IMR-90 (cell line): ENCODE results near the gene SERBP1. TPM values are rescaled to one million over a fixed set of nuclear protein-coding genes. Genes with fewer than 3 reads are reported as not detected.

Experiments used
- ATAC-seq: fragments of 200-7000 bp; cut with Tn5 transposase; 2 replicates; pipeline ENCODE4 v1.9.1; 2020; ENCODE audit warnings: low read depth, mild to moderate bottlenecking, moderate library complexity
- BruUV-seq: library from RNA; stranded (reverse); fragments of 400-500 nt; replicated peaks from 2 replicates; lab custom pipeline; 2021; lab: Mats Ljungman, UMichigan
- CTCF ChIA-PET: fragments of 300-600 bp; formaldehyde crosslinking; extraction: SDS; loops from one replicate; lab custom pipeline; 2021; ENCODE audit warnings: antibody characterized with exemption; lab: Yijun Ruan, JAX
- POLR2A ChIA-PET: fragments of 300-600 bp; sonication (Branson Sonifier 250); formaldehyde crosslinking; loops from one replicate; lab custom pipeline; 2022; ENCODE audit warnings: antibody characterized with exemption; ENCODE audit not compliant: unreplicated experiment; lab: Charles Lee
- DNase-seq: peaks from one replicate; pipeline ENCODE4 v3.0.0; 2013
- H2AFZ ChIP-seq: replicated peaks from 2 replicates; pipeline ENCODE3; 2013; ENCODE audit warnings: low read length, mild to moderate bottlenecking; ENCODE audit not compliant: poor library complexity
- H2AK5ac ChIP-seq: 2 replicates; pipeline ENCODE4 v1.6.1; 2013; ENCODE audit warnings: low read depth, low read length, inconsistent platforms
- H2AK9ac ChIP-seq: replicated peaks from 2 replicates; pipeline ENCODE3; 2013; ENCODE audit warnings: mild to moderate bottlenecking, low read depth, low read length, moderate library complexity; ENCODE audit not compliant: poor library complexity
- H2BK120ac ChIP-seq: 2 replicates; pipeline ENCODE4 v1.6.1; 2013; ENCODE audit warnings: low read depth, low read length, inconsistent platforms
- H2BK15ac ChIP-seq: 3 replicates; pipeline ENCODE4 v1.6.1; 2013; ENCODE audit warnings: low read depth, low read length, inconsistent platforms
- H2BK20ac ChIP-seq: 2 replicates; pipeline ENCODE4 v1.6.1; 2013; ENCODE audit warnings: low read depth, mild to moderate bottlenecking, inconsistent platforms, low read length, moderate library complexity
- H2BK5ac ChIP-seq: 2 replicates; pipeline ENCODE4 v1.6.1; 2013; ENCODE audit warnings: mild to moderate bottlenecking, low read depth, low read length, inconsistent platforms; ENCODE audit not compliant: poor library complexity, severe bottlenecking
- H3K14ac ChIP-seq: replicated peaks from 2 replicates; pipeline ENCODE4 v1.6.1; 2013; ENCODE audit warnings: low read depth, low read length, inconsistent platforms
- H3K18ac ChIP-seq: 2 replicates; pipeline ENCODE4 v1.6.1; 2013; ENCODE audit warnings: low read depth, low read length, control low read depth
- H3K23ac ChIP-seq: 2 replicates; pipeline ENCODE4 v1.6.1; 2013; ENCODE audit warnings: low read depth, low read length, inconsistent platforms
- H3K27ac ChIP-seq: 2 replicates; pipeline ENCODE4 v1.5.1; 2013; ENCODE audit warnings: mild to moderate bottlenecking, control low read depth, low read length; ENCODE audit not compliant: insufficient read depth
- H3K27me3 ChIP-seq: 2 replicates; pipeline ENCODE4 v1.6.1; 2013; ENCODE audit warnings: low read length; ENCODE audit not compliant: control insufficient read depth, insufficient read depth
- H3K36me3 ChIP-seq: 2 replicates; pipeline ENCODE4 v1.6.1; 2013; ENCODE audit warnings: low read length, mixed read lengths; ENCODE audit not compliant: control insufficient read depth, insufficient read depth
- H3K4ac ChIP-seq: 2 replicates; pipeline ENCODE4 v1.6.1; 2013; ENCODE audit warnings: low read depth, low read length, inconsistent platforms
- H3K4me1 ChIP-seq: 2 replicates; pipeline ENCODE4 v1.6.1; 2013; ENCODE audit warnings: low read length, mixed read lengths; ENCODE audit not compliant: control insufficient read depth, insufficient read depth
- H3K4me2 ChIP-seq: 2 replicates; pipeline ENCODE4 v1.6.1; 2013; ENCODE audit warnings: low read depth, mild to moderate bottlenecking, control low read depth, low read length, moderate library complexity
- H3K4me3 ChIP-seq: 2 replicates; pipeline ENCODE4 v1.5.1; 2013; ENCODE audit warnings: low read depth, mild to moderate bottlenecking, control low read depth, low read length, moderate library complexity; ENCODE audit not compliant: insufficient read depth
- H3K56ac ChIP-seq: 2 replicates; pipeline ENCODE4 v1.6.1; 2013; ENCODE audit warnings: low read length, inconsistent platforms; ENCODE audit not compliant: insufficient read depth; ENCODE audit errors: extremely low read depth
- H3K79me1 ChIP-seq, 2 experiments: 2 replicates each; pipeline ENCODE4 v1.6.1; 2013; ENCODE audit warnings: low read length in 2 of 2, inconsistent platforms in 1 of 2, low read depth in 1 of 2
- H3K9ac ChIP-seq: 2 replicates; pipeline ENCODE4 v1.6.1; 2013; ENCODE audit warnings: low read depth, low read length, control low read depth
- H3K9me1 ChIP-seq: 2 replicates; pipeline ENCODE4 v1.6.1; 2013; ENCODE audit warnings: low read length, inconsistent platforms; ENCODE audit not compliant: insufficient read depth
- H3K9me3 ChIP-seq: 2 replicates; pipeline ENCODE4 v1.6.1; 2013; ENCODE audit warnings: low read length; ENCODE audit not compliant: control insufficient read depth, insufficient read depth
- H4K20me1 ChIP-seq: 2 replicates; pipeline ENCODE4 v1.6.1; 2013; ENCODE audit warnings: low read length, inconsistent platforms; ENCODE audit not compliant: insufficient read depth
- H4K5ac ChIP-seq: 2 replicates; pipeline ENCODE4 v1.6.1; 2013; ENCODE audit warnings: mild to moderate bottlenecking, low read depth, low read length, control low read depth
- H4K8ac ChIP-seq, 2 experiments: 2 replicates each; pipeline ENCODE4 v1.6.1; 2013; ENCODE audit warnings: low read depth in 2 of 2, low read length in 2 of 2, control low read depth in 1 of 2, inconsistent platforms in 1 of 2
- H4K91ac ChIP-seq: 2 replicates; pipeline ENCODE4 v1.6.1; 2013; ENCODE audit warnings: low read depth, low read length, inconsistent platforms; ENCODE audit not compliant: insufficient read depth
- BHLHE40 ChIP-seq: fragments of 150-350 bp; IDR thresholded peaks from 2 replicates; pipeline ENCODE4 v1.6.1; 2016; ENCODE audit warnings: mild to moderate bottlenecking, low read depth, low read length
- CEBPB ChIP-seq: IDR thresholded peaks from 2 replicates; pipeline ENCODE4 v1.6.1; 2012; ENCODE audit warnings: low read depth, low read length, improper control_type of control experiment
- MAFK ChIP-seq: IDR thresholded peaks from 2 replicates; pipeline ENCODE4 v1.6.1; 2012; ENCODE audit warnings: low read depth, low read length, improper control_type of control experiment
- MAZ ChIP-seq: IDR thresholded peaks from 2 replicates; pipeline ENCODE4 v1.6.1; 2012; ENCODE audit warnings: low read depth, mild to moderate bottlenecking, low read length, improper control_type of control experiment, moderate library complexity, borderline replicate concordance
- MXI1 ChIP-seq: IDR thresholded peaks from 2 replicates; pipeline ENCODE4 v1.6.1; 2012; ENCODE audit warnings: low read depth, mild to moderate bottlenecking, low read length, moderate library complexity, borderline replicate concordance
- POLR2A ChIP-seq: IDR thresholded peaks from 2 replicates; pipeline ENCODE4 v1.6.1; 2012; ENCODE audit warnings: mild to moderate bottlenecking, low read depth, low read length
- RAD21 ChIP-seq: IDR thresholded peaks from 2 replicates; pipeline ENCODE4 v1.6.1; 2012; ENCODE audit warnings: low read length, improper control_type of control experiment
- RCOR1 ChIP-seq: IDR thresholded peaks from 2 replicates; pipeline ENCODE4 v1.6.1; 2012; ENCODE audit warnings: mild to moderate bottlenecking, low read length, improper control_type of control experiment; ENCODE audit not compliant: insufficient replicate concordance
- RFX5 ChIP-seq: IDR thresholded peaks from 2 replicates; pipeline ENCODE4 v1.8.0; 2012; ENCODE audit warnings: low read depth, mild to moderate bottlenecking, low read length, moderate library complexity
- WGBS, 2 experiments: methylation state at CpG; one replicate each; pipeline versions ENCODE4 v1.1.5 to v1.1.7; 2013; ENCODE audit warnings: missing lambda C conversion rate in 2 of 2; ENCODE audit not compliant: insufficient read length in 1 of 2; ENCODE audit errors: extremely low coverage in 2 of 2; 5-methylcytosine and 5-hydroxymethylcytosine counted together
- dilution Hi-C: fragments of 300-500 bp; cut with HindIII; formaldehyde crosslinking; loops from one replicate; pipeline ENCODE4 v1.14.3; 2018; ENCODE audit warnings: low sequenced_read_pairs; ENCODE audit not compliant: unreplicated experiment
- in situ Hi-C: fragments of 300-500 bp; cut with MboI; formaldehyde crosslinking; loops from 3 replicates; pipeline ENCODE4 v1.14.3; 2019; ENCODE audit warnings: low sequenced_read_pairs, inconsistent platforms, mixed read lengths
- intact Hi-C: fragments of 100-400 bp; cut with micrococcal nuclease; formaldehyde crosslinking; loops from 2 replicates; pipeline ENCODE4 v1.10.0; 2022
- polyA plus RNA-seq, 3 experiments: library from polyadenylated mRNA; depleted of rRNA; stranded (reverse); fragments of >200 nt; gene quantifications; 2 replicates each; pipeline ENCODE4 v1.2.3, GENCODE V29; 2012; ENCODE audit warnings: low replicate concordance in 1 of 3
- total RNA-seq: library from RNA; depleted of rRNA; stranded (reverse); fragments of >200 nt; gene quantifications from 2 replicates; pipeline ENCODE4 v1.2.3, GENCODE V29; 2012
- TF ChIP-seq, protein P1 (sequence below): fragments of 150-350 bp; IDR thresholded peaks from 2 replicates; pipeline ENCODE4 v1.6.1; 2016; ENCODE audit warnings: low read depth, mild to moderate bottlenecking, low read length, moderate library complexity, borderline replicate concordance
- TF ChIP-seq, protein P2 (sequence below): conservative IDR thresholded peaks from 2 replicates; pipeline ENCODE4 v1.5.1; 2012; ENCODE audit warnings: mild to moderate bottlenecking, low read depth, low read length, improper control_type of control experiment

SERBP1 gene
- total and polyA plus RNA-seq, 2 of the 4 experiments (the other 2 are of a cell fraction): 94.1 to 153 TPM

GRCh38 chr1:67446893-67447292, 16.7 kb upstream of the SERBP1 start:
- no peak overlapping the region for H3K4me2 ChIP-seq
- H2AFZ ChIP-seq: no peak overlapping the region
- no peaks in the 10 kb centered on the region for H3K4me1 ChIP-seq
- no peaks in the 10 kb centered on the region for H3K9me3 ChIP-seq
- no peak overlapping the region for H2BK15ac ChIP-seq
- intact Hi-C loops (no loop called here), dilution Hi-C loops (no loop called here), in situ Hi-C loops (no loop called here)
- no peaks in the 10 kb centered on the region for H4K20me1 ChIP-seq
- no peak overlapping the region for H2AK9ac ChIP-seq
- no peak overlapping the region for H3K9ac ChIP-seq
- no peak overlapping the region for H4K5ac ChIP-seq
- no peak overlapping the region for H3K14ac ChIP-seq
- H3K36me3 ChIP-seq: no peaks in the 10 kb centered on the region
- TF ChIP-seq RFX5: no peak
- no peak for TF ChIP-seq MXI1
- TF ChIP-seq, protein P1, sequence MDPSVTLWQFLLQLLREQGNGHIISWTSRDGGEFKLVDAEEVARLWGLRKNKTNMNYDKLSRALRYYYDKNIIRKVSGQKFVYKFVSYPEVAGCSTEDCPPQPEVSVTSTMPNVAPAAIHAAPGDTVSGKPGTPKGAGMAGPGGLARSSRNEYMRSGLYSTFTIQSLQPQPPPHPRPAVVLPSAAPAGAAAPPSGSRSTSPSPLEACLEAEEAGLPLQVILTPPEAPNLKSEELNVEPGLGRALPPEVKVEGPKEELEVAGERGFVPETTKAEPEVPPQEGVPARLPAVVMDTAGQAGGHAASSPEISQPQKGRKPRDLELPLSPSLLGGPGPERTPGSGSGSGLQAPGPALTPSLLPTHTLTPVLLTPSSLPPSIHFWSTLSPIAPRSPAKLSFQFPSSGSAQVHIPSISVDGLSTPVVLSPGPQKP: no peak
- TF ChIP-seq, protein P2, sequence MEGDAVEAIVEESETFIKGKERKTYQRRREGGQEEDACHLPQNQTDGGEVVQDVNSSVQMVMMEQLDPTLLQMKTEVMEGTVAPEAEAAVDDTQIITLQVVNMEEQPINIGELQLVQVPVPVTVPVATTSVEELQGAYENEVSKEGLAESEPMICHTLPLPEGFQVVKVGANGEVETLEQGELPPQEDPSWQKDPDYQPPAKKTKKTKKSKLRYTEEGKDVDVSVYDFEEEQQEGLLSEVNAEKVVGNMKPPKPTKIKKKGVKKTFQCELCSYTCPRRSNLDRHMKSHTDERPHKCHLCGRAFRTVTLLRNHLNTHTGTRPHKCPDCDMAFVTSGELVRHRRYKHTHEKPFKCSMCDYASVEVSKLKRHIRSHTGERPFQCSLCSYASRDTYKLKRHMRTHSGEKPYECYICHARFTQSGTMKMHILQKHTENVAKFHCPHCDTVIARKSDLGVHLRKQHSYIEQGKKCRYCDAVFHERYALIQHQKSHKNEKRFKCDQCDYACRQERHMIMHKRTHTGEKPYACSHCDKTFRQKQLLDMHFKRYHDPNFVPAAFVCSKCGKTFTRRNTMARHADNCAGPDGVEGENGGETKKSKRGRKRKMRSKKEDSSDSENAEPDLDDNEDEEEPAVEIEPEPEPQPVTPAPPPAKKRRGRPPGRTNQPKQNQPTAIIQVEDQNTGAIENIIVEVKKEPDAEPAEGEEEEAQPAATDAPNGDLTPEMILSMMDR: no peak
- TF ChIP-seq POLR2A: no peak
- TF ChIP-seq RAD21: no peak
- TF ChIP-seq MAFK: no peak
- no peak for TF ChIP-seq MAZ
- no peak for TF ChIP-seq CEBPB
- no peak for TF ChIP-seq BHLHE40
- no peak for TF ChIP-seq RCOR1
- H2BK120ac ChIP-seq: no peak overlapping the region
- H3K4me3 ChIP-seq: no peak overlapping the region
- ChIA-PET POLR2A (no interaction called here), CTCF (interaction anchor here (0.7 kb wide), 1 partner anchor 10 kb away, joined by 5 read pairs; no protein-coding TSS in a partner anchor)
- H3K23ac ChIP-seq: no peak overlapping the region
- peaks cover 8% of the 10 kb centered on the region for H3K27me3 ChIP-seq
- no CpG with 5 or more reads among the region's 1 CpG for WGBS, 2 experiments
- BruUV-seq: no TSS peak
- H4K8ac ChIP-seq: no peak overlapping the region
- ATAC-seq (no peak), DNase-seq (no peak)
- no peak overlapping the region for H2BK5ac ChIP-seq
- no peak overlapping the region for H4K91ac ChIP-seq
- H3K4ac ChIP-seq: no peak overlapping the region
- H3K18ac ChIP-seq: no peak overlapping the region
- no peak overlapping the region for H3K27ac ChIP-seq
- H3K56ac ChIP-seq: no peak overlapping the region
- H2BK20ac ChIP-seq: no peak overlapping the region
- no peak overlapping the region for H2AK5ac ChIP-seq
- H3K79me1 ChIP-seq: no peaks in the 10 kb centered on the region
- H3K9me1 ChIP-seq: no peaks in the 10 kb centered on the region
